HG03521 (cell line): ENCODE measurements around the gene FUCA2.

Experiments used
- ATAC-seq: cut with Tn5 transposase; IDR thresholded peaks from one replicate; pipeline ENCODE4 v1.9.1; 2021; ENCODE audit warnings: mild to moderate bottlenecking, moderate library complexity; ENCODE audit not compliant: unreplicated experiment

FUCA2 gene, protein sequence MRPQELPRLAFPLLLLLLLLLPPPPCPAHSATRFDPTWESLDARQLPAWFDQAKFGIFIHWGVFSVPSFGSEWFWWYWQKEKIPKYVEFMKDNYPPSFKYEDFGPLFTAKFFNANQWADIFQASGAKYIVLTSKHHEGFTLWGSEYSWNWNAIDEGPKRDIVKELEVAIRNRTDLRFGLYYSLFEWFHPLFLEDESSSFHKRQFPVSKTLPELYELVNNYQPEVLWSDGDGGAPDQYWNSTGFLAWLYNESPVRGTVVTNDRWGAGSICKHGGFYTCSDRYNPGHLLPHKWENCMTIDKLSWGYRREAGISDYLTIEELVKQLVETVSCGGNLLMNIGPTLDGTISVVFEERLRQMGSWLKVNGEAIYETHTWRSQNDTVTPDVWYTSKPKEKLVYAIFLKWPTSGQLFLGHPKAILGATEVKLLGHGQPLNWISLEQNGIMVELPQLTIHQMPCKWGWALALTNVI

DNA sequence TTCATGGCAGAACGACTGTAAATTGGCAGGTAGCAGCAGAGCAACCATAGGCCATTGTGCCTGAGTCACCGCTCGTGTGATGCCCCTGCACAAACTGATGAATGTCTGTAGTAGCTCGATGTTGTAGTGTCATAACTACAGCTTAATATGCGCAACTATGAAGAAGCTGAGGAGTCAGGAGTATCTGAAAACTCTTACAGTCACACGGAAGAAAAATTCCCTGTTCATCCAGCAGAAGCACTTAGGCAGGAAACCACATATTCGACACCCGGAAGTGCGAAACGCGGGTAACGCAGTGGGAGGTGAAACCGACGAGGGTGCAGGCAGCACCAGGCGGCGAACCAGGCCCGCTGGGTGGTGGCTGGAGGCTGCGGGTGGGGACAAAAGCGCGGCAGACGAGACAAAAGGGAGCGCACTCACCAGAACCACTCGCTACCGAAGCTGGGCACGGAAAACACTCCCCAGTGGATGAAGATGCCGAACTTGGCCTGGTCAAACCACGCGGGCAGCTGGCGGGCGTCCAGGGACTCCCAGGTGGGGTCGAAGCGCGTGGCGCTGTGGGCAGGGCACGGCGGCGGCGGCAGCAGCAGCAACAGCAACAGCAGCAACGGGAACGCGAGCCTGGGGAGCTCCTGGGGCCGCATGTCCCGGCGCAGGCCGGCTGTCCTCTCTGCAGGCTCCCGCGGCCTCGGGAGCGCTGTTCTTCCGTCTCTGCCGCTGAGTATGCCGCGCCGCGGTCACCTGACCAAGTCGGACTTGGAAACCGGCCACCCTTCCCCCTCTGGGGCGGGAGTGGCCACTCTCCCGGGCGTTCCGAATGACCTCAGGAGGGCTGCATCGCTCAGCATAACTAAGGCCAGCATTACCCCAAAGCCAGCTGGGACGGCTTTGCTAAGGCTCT is at the start of gene FUCA2:
TSS of gene FUCA2 (minus strand) at position 730 of the 901 bp plus-strand sequence. CDS start at position 644, 86 bp downstream.
- peak; percentile 43 for ATAC-seq

DNA sequence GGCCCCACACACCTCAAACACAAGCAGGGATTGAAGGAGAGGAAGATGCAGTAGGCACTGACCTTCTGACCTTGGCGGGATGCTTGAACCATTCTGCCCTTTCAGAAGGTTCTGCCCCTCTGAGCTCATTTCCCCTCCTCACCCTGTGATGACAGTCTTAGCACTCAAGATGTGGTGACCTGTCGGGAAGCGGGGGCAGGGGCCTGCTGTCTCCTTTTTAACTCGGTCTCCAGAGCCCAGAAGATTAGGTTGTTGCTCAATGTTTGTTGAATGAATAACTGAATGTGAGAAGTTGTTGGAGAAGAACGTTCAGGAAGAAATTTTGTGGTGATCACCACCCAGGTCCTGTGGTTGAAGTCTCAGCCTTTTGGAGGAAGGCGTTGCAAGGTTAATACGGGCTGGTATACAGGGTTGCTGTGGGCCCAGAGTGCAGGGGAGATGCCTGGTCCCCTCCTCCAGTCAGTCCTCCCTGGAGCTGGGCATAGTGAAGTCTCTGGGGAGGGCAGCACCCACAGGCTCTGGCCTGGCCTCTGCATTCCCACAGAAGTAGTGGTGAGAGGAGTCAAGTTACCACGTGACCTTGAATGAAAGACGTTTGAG is 49.7 kb upstream of the FUCA2 start:
- ATAC-seq: no peak

DNA sequence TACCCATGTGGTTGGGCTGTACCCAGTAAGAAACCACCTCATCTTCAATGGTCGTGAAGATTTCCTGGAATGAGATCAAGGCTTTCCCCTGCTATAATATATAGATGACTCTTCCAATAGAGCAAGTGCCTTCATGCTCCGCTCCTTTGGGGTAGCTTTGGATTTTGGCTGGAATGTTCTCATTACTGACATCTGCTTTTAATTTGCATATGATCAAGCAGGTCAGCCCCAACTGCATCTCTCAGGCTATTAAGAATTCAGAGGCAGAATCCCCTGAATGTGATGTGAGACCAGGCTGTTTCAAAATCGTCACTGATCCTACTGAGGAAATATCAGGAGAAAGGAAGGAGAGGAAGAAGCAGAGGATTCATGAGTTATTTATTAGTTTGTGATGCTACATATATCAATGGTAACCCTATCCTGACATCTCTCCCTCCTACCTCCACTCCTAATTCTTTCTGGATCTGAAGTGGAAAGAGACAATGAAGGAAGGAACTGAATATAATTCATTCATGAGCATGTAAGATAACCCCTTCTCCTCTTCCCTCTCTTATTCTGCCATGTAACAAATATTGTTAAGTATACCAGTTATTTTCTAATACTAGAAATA is 47.6 kb upstream of the FUCA2 start:
- no peak for ATAC-seq

DNA sequence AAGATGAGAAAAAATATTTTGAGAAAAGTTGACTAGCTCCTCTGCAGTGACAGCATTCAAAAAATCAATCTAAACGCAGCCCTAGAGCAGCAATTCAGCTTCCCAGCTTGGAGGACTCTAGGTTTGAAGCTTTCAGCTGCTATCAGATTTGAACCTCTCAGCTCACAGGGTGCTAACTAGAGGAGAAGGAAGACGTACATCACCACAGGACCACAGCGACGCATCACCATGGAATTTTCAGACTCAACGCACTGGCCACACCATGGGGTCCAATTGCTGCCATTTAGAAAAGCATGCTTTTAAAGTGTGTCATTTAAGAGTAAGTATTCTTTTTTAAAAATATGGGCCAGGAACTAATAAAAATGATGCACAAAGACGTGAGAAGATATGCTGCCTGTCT is 45.0 kb upstream of the FUCA2 start:
- ATAC-seq: no peak

DNA sequence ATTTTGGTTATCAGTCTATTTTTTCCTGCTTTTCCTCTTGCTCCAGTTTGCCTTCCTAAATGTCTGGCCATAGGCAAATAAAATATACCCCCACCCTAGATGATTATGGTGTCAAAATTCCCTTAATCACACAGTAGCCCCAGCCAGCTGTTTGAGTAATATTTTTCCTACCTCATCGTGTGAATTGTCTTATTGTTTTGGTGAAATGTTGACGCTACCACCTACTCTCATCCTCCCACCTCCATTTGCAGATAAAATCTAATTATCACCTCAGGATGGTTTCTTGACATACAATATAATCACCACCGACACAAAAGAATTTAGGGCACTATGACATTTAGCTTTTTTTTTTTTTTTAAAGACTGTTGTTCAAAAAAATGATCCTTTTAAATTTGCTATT is 44.1 kb upstream of the FUCA2 start:
- ATAC-seq: no peak

DNA sequence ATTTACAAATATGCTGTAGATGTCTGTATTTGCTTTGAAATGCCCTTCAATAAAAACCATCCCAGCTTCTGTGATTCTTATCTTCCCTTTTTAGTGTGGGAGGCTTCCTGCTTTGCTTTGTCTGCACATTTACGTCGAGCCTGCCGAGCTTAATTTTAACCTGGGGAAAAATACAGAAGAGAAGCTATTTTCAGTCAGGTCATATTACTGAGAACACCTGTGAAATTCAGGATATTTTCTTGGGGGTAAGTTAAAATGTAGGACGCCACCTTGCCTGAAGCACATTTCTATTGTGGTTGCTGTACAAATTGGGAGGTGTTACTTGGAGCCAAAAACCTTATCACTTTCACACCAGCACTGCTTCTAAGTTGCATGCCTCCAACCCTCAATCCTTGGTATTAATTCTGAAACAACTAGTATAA is 43.6 kb upstream of the FUCA2 start:
- ATAC-seq: no peak

DNA sequence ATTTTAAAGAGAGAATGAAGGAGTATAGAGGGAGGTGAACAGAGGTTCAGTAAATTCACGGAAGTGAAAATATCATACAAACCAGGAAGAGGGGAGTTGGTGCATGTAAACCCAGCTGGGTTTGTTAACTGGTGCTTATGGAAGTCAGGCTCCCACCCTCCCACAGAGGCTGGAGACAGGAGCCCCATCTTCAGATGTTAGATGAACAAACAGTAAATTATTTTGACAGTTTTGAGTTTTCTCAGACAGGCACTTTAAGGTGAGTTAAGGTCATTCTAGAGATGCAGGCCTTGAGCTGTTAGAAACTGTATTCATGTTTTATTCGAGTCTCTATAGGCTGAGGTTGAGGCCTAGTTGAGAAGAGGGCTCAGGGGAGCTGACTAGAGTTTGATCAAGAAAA is 41.8 kb upstream of the FUCA2 start:
- no peak for ATAC-seq

DNA sequence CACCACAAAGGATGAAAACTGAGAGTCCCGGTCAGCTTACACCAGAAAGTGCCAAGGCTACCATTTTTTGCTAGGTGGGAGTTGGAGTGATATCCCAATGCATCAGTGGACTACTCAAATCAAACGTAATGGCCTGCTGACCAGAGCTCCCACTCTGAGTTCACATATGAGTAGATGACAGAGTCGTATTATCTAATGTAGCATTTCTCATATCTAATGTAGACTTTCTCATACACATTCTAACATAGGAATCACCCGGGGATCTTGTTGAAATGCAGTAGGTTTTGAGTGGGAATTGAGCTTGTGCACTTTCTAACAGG is 38.4 kb upstream of the FUCA2 start:
- ATAC-seq: no peak

DNA sequence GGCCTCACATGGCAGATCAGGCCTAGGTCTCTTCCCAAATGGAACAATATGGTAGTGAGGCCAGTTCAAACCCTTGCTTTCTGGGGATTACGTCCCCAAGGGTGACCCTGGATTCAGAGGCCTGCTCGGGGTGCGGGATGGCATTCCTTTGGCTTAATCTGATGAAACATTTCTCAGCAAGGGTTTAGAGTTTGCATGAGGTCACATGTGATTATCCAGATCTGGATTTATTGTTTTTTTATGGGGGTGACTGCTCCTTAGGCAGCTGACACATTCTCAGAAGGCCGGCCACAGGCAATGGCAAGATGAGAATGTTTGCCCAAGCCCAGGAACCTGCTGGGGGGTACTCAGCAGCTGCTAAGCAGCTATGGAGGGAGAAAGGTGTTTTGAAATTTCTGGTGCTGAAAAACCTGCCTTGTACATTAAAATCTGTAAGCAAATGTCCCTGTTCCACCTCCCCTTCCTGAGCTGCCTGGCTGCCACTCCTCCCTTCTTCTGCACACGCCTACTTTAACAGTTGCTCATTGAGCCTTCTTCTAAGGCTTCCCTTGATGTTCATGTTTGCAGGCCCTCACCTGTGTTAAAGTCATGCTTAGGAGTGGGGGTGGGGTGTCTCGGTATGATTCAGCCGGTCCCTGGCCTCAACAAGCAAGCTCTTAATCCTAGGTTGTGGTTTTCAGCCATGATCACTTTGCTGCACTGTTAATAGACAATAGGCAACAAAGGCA is 37.9 kb upstream of the FUCA2 start:
- no peak for ATAC-seq

DNA sequence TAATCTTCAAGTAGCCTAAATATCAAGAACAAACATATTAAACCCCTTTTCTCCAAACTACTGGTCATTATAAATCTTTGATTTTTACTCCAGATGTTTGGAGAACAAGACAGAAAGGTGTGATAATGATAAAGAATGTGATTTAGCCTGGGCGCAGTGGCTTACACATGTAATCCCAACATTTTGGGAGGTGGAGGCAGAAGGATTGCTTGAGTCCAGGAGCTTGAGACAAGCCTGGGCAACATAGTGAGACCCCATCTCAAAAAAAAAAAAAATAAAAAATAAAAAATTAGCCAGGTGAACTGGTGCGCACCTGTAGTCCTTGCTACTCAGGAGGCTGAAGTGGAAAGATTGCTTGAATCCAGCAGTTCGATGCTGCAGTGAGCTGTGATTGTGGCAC is 35.1 kb upstream of the FUCA2 start:
- no peak for ATAC-seq

DNA sequence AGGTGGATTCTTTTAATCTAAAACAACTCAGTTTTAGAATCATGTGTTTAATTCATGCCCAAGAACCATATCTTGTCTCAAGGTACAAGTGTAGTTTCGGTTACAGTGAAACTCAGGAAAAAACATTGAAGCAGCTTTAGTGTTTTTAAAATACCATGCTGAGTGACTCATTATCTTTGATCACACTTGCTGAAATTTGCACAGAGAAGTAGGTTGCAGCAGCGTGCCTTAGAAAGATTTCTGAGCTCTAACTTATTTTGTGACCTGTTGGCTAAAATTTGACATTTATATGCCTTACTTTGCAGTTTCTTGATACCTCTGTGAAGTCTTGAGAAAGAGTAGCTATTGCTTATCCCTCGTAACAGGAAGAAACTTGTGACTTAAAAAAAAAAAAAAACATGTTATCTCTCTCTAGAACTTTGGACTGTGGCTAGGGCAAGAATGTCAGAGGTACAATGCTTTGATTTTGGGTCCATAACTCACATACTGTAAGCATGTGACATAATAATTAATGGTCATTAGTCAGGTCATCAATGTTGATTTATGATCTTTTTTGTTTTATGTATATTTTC is 34.5 kb upstream of the FUCA2 start:
- ATAC-seq: no peak

DNA sequence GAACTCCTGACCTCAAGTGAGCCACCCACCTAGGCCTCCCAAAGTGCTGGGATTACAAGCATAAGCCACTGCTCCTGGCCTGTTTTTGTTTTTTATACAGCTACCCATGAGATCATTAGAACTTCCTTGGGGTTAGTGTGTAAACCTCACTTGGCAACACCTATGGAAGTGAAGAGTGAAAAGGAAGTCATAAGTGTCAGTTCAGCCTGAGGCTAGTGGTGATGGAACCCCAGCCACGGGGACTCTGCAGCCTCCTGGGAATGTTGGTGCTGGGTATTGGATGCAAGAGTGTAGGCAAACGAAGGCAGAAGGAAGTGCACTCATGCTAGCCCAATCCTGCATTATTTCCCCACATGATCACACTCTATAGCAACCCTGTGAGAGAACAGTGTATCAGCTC is 33.6 kb upstream of the FUCA2 start:
- no peak for ATAC-seq

DNA sequence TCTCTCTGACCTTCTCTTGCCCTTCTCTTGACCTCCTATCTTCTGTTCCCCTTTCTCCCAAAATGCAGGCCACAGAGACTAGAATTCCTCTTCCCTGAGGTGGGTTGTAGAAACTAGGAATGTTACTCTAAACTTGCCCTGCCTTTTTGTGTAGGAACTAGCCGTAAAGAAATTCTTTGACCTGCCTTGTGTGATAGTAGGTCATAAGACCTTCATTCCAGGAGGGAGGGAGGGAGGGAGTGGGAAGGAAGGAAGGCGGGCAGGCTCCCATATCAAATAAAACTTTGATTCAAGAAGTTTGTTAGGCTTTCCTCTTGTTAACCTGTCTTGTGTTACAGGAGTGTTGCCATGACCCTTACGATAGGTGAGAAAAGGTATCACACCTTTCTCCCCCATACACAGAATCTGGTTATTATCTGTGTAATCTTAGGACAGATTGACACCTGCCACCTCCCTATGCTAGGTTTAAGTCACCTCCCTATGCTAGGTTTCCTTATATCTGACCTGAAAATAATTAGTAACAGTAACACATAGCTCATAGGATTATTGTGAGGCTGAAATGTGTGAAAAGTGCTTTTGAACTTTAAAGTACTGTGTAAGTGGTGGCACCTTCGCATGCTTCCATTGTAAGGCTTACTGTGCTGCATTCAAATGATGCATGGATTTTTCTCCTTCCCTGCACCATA is 32.6 kb upstream of the FUCA2 start:
- no peak for ATAC-seq

DNA sequence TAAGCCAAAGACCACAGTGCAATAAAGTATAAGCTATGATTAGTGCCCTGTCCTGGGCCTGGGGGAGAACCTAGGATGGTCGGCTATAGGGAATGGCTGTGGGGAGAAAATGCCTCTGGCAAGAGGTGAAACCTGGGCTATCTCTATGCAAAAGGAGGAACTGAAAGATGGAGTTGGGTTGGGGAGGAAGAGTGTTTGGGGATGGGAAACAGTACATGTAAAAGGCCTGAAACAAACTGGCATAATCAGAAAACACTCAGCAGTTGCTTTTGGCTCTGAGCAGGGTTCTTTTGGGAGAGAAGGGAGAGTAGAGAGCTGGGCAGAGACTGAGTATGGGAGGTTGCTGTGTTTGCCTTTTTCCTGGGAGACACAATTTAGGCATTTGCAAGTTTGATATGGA is 31.9 kb upstream of the FUCA2 start:
- ATAC-seq: no peak

DNA sequence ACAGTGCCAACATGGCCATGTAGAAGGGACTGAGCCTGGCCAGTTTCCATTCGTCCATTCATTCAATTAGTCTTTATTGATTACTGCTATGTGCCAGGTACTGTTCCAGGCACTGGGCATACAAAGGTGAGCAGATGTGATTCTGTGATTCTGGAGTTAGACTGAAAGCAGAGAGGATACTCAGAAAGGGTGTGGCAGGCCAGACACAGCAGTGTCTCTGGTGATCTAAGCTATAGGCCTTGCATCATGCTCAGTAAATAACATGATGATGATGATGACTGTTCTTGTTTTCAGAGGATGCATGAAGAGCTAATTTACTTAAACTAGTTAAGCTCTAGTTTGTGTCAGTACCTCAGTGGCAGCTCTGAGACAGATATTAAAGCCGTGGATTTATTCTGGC is 31.4 kb upstream of the FUCA2 start:
- no peak for ATAC-seq

DNA sequence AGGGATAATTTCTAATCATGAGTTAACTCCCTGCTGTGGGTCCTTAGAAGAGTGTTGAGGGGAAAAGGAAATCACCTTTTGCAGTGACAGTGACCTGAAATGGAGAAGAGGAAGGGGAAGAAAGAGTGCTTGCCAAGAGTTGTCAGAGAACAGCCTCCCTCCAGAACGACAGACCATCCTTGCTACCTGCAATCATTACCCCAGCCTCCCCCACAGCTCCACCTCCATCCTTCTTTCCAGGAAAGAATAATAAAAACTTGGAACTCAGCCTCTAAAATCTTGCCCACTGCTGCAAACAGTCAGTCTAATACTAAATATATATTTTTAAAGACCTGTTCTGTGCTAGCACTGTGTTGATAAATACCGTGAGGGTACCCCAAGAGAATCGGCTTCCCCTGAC is 28.7 kb upstream of the FUCA2 start:
- no peak for ATAC-seq

DNA sequence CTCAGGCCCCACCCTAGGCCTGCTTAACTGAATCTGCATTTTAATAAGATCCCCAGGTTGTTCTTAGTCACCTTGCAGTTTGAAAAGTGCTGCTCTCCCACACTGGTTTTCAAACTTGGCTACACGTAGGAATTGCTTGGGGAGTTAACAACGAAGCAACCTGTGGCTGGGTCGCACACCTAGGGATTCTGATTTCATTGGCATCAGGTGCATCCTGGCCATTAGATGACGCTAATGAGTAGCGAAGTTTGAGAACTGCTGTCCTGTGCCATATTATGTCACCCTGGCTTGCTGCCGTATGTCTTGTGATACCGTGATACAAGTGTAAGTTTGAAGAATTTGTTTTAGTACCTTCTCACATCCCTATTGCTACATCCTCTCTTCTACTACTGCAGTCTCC is 28.2 kb upstream of the FUCA2 start:
- ATAC-seq: no peak

DNA sequence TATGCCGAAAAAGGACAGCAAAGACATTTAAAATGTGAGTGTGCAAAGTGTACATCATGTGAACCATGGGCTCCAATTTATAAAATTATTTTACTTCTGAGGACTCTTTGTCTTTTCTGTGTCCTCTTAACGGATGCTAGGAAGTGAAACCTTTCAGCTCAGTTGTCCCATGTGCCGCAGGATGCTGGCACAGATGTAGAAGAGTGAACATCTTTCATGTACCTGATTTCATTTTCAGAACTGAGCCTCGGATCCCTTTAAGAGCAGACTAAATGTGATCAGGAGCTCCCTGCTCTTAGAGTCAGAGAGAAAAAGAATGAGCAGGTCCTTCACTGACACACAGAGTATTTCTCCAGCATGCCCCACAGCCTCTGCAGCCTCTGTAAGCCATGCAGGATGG is 27.6 kb upstream of the FUCA2 start:
- ATAC-seq: no peak

DNA sequence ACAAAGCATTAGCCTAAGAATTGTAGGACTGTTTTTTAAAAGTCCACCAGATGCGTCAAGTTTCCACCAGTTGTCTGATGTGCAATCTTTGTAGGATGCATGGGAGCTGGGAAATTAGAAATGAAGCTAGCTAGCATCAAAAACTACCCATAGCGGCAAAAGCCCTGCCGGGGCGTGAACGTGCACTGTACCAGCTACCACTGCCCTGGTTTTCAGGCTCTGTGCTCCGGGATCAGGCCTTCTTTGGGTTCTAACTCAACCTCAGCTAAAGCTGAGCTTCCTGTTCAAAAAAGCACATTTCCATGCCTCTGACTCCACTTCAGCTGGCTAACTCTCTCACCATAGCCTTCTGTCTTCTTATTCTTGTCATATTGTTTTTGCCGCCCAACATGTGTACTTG is 26.9 kb upstream of the FUCA2 start:
- no peak for ATAC-seq
